Activated CD8-positive, alpha-beta memory T cell treated with anti-CD3 and anti-CD28 coated beads for 36 hours (primary cell): Measurements from ENCODE around the gene KIAA0930. TPM values are rescaled to one million over a fixed set of nuclear protein-coding genes. Genes with fewer than 3 reads are reported as not detected.

Experiments
- CTCF ChIA-PET: fragments of 350-600 bp; sonication (Branson Sonifier 250); formaldehyde crosslinking; loops from one replicate; lab custom pipeline; 2021; ENCODE audit warnings: antibody characterized with exemption; lab: Charles Lee
- POLR2A ChIA-PET: fragments of 350-600 bp; sonication (Branson Sonifier 250); formaldehyde crosslinking; loops from one replicate; lab custom pipeline; 2021; ENCODE audit warnings: antibody characterized with exemption; lab: Charles Lee
- total RNA-seq, 2 experiments: library from RNA; stranded (reverse); gene quantifications; one replicate each; pipeline ENCODE4 v1.2.3, GENCODE V29; 2021

The KIAA0930 gene
- total RNA-seq, 2 experiments from 2014 or later, result 38.1 to 41.3 TPM

DNA sequence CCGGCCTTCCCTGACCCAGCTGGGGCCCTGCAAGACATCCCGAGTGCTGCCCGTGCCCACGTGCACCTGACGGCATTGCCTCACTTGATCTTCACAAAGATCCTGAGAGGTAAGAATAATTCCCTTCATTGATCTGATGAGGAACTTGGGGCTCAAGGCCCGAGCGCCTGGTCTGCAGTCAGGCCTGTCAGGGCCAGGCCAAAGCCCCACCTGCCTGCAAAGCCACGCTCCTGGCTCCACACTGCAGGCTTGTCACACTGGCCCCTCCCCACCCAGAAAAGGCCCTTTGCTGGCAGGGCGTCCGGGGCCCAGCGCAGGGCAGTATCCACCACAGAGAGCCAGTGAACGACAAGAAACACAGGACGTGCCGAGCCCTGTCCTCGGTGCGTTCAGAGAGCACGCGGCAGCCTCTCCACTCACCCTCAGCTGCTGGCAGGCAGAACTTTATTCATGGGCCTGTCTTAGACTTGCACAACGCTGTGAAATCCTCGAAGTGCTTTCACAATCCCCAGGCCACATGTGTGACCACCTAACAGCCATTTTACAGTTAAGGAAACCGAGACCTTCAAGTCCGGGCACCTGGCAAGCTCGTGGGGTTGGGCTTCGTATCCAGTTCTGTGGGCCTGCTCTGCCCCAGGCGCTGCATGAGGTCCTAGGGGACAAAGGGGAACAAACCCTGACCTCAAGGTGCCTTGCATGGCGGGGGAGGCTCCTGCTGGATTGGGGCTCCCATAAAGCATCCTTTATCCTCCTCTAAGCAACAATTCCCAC, 14.8 kb downstream of the KIAA0930 start:
- ChIA-PET CTCF (no interaction called here), POLR2A (no interaction called here)

DNA sequence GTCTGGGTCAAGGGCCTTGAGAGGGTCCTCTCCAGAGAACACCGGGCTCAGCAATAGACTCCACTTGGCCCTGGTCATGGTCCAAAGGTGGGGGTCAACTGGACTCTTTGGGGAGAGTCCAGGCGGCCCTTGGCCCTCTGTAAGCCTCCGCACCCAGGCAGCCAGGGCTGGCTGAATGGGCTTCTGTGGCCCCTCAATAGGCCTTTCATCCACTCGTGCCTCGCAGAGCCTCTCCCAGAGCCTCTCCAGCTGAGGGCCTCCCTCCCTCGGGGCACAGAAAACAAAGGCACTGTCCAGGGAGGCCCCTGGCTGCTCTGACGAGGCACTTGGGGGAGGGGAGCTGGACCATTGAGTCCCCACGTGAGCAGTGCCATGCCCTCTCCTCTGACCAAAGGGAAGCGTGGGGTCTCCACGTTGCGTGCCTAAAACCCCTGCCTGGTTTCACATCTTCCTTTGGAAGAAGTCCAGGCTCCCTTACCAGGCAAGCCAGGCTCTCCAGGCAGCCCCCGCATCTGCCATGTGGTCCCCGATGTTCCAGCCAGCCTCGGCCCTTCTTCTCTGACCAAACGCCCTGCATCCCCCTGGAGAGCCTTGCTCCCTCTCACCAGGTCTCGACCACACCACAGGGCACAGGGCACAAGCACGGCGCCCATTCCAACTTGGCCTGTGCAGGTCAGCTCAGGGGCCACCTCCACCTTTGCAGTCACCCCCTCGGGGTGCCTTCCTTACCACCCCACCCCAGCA, 15.5 kb downstream of the KIAA0930 start:
- POLR2A ChIA-PET, result no interaction called here
- CTCF ChIA-PET, result no interaction called here

DNA sequence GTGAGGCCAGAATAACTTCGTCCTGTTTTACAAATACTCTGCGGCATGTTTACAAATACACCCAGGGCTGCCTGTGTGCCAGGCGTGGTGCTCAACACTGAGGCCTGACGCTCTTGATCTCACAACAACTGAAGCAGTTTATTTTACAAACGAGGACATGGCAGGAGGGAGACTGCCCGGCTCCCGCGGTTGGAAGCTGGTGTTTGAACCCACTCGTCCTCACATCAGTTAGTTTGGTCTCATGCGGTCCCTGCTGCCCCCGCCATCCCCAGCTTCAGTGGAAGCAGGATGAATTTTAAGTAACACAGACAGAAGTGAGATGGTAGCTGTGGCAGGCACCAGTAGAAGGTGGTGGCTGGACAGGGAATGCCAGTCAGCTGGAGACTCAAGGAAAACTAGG, 16.4 kb downstream of the KIAA0930 start:
- CTCF ChIA-PET, result no interaction called here
- POLR2A ChIA-PET, result no interaction called here

DNA sequence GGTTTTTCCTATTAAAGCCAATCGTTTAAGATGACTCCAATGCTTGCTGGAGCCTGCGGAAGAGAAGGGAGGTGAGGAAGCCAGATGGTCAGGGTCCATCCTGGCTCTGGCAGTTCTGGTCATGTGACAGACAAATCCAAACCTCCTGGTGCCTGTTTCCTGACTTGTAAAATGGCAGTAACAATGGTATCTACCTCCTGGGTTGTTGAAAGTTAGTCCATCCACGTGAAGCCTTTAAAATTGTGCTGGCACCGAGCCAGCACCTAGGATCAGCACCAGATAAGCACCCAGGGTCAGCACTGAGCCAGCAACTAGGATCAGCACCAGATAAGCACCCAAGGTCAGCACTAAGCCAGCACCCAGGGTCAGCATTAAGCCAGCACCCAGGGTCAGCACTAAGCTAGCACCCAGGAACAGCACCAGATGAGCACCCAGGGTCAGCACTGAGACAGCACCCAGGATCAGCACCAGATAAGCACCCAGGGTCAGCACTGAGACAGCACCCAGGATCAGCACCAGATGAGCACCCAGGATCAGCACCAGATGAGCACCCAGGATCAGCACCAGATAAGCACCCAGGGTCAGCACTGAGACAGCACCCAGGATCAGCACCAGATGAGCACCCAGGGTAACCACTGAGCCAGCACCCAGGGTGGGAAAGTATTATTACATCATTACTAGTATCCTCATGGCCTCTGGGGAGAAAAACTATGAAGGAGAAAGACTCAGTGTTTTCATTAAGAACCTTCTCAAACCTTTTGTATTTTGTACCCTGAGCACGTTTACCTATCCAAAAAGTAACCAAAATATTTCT, 17.2 kb downstream of the KIAA0930 start:
- CTCF ChIA-PET, result no interaction called here
- POLR2A ChIA-PET, result no interaction called here

DNA sequence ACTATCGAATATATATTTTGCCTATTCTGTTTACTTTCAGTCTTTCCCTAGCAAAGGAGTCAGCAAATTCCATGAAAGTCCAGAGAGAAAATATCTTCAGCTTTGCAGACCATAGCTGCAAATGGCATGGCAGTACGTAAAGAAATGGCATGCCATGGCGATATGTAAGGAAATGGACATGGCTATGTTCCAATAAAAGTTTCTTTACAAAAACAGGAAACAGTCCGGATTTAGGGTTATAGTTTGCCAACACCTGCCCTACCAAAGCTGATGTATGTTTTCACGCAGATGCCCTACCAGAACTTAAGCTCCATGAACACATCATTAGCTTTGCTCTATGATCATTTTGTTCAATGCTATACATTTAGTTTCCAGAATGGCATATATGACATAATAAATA, 19.5 kb downstream of the KIAA0930 start:
- ChIA-PET POLR2A (no interaction called here), CTCF (interaction anchor here (0.6 to 1.9 kb wide), 2 partner anchors 12 to 58 kb away, joined by 3 to 7 read pairs; no protein-coding TSS in a partner anchor)

DNA sequence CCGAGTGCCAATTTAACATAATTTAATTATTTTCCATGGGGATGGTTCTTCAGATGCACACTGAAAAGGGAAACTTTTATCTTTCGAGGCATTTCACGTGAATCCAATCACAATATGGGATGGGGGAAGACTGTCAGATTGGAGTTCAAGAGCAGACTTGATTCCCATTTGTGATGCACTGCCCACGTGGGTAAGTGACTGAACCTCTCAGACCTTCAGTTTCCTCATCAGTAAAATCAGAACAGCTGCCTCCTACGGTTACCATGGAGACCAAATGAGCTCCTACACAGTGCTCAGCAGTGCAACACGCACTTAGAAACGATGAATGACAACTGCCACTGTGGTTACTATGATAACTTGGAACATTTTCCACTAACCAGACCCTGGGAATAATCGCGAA, 21.7 kb downstream of the KIAA0930 start:
- ChIA-PET POLR2A (no interaction called here), CTCF (no interaction called here)

DNA sequence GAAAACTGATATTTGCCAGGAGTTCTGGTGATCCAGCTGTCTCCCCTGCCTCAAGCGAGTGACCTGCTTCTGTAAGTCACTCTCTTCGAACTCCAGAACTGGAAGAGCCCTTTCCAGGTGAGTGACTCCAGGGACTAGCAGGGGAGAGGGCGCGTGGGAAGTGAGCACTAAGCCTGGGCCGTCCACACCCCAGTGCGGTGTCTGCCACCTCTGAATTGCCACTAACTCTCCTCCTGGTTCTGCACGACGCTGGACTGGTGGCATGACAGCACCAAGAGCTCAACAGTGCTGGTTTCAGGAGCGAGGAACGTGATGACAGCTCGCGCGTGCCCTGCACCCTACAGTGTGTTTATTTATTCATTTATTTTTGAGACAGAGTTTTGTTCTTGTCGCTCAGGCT, 22.9 kb downstream of the KIAA0930 start:
- CTCF ChIA-PET, result no interaction called here
- POLR2A ChIA-PET, result no interaction called here

DNA sequence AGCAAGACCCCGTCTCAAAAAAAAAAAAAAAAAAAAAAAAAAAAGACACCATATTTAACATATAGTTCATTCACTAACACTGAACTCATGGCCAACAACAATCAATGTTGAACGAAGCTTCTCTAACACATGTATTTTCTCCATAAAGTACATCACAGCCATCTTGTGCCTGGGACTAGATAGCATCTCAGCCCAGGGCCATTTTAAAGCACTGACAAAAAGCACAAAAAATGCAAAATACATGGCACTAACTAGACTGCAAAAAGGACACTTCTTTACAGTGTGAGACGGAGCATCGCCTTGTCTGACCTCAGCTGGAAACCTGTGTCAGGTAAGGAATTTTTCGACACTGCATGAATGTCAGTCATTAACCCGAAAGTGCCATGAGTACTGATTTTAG, 23.3 kb downstream of the KIAA0930 start:
- ChIA-PET POLR2A (no interaction called here), CTCF (interaction anchor here (0.8 kb wide), 1 partner anchor 9 kb away, joined by 3 read pairs; no protein-coding TSS in a partner anchor)

DNA sequence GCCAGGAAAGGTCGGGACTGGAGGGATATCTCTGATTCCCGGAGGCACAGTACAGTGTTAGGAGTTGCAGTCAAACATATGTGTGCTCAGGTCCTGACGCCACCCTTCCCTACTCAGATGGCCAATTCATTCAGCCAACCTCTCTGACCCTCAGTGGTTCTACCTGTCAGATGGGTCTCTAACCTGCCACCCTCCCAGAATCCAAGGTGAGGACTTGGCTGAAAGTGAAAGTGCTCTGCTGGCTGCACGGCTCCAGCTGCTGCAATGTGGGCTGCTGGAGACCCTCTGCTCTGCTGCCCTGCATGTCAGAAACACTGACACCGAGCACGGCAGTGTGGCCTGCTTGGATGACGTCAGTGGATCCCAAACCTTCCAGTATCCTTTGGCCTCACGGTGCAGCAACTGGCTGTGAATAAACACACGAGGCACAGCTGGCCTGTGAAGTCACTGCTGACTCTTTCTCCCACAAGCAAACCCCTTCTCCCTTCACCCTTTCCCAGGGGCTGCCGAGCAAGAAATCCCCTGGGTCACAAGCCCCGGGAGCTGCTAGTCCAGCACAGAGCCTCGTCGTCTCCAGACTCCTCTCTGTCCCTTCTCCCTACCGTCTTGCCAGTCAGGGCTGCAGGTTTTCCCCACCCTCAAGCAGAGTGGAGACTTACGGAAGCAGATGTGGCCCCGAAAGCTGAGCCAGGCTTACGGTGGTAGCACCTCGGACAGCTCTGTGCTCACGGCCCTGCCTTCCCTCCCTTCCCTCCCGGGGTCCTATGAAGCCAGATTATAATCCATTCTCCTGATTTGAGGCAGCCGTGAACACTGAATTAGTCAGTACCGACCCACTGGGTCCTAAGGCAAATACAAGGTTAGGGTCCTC, 24.3 kb downstream of the KIAA0930 start:
- CTCF ChIA-PET, result interaction anchor here (0.8 kb wide), 1 partner anchor 8 kb away, joined by 3 read pairs; no protein-coding TSS in a partner anchor
- POLR2A ChIA-PET, result no interaction called here

DNA sequence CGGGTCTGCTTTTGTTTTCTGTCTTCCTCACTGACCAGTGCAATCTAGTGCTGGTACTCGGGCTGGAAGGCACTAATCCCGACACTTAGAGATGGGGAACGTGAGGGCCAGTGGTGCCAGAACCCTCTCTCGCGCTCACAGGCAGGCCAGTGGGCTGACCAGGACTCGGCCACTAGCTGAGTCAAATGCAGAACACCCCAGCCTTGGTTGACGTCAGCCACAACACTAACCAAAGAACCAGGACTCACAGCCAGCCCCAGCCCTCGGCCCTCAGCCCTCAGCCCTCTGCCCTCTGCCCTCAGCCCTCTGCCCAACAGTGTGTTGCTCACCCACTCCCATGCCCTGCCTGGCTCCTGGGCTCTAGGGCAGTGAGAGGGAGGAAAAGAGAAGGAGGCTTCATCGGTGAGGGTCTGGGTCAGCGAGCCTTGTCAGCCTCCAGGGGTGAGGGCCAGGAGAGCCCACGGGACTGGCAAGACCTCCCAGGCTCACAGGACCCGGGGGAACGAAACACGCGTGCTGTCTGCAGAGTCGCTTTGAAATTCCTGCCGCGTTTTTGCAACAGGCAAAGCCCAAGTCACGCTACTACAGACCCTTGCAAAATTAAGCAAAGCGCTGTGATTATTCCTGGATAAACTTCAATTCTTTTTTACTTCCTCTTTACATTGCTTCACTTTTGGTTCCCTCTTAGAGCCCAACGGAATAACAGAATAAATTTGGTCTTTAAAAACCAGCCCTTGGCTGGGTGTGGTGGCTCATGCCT, 27.5 kb downstream of the KIAA0930 start:
- ChIA-PET CTCF (no interaction called here), POLR2A (no interaction called here)

DNA sequence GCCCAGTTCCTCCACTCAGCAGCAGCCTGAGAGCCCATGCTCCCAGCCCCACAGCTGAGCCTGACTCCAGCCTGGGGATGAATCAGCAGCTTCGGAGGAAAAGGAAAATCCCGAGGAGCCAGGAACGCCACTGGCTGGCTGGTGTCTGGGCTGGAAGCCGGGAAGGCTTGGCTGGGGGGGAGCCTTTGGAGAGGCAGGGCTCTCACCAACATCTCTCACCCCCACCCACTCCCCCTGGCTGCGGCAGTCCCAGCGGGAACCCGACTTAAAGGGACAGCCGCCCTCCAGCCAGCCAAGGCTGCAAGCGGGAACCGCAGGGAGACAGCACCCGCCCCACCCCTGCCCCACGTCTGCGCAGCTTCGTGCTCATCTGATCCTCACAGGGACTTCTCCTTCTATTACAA, 28.4 kb downstream of the KIAA0930 start:
- CTCF ChIA-PET, result no interaction called here

DNA sequence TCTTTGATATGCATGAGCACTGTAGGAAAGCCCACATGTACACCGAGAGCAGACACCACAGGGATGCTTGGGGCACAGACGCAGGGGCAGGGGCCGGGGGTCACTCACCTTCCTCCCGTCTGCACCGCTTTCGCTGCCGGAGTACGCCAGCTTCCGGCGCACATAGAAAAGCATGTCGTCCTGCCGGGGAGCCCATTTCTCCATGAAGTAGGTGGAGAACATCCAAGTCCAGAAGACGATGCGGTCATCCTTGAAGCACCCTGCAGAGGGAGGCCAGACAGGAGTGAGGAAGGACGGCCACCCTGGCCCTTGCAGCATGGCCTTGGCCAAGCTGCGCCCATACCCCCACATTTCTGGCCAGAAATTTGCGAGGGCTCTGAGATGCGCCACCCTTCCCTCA, 28.8 kb downstream of the KIAA0930 start:
- ChIA-PET CTCF (no interaction called here), POLR2A (no interaction called here)

More for the DNA sequence above, 28.4 kb downstream of the KIAA0930 start:
- POLR2A ChIA-PET, result no interaction called here

DNA sequence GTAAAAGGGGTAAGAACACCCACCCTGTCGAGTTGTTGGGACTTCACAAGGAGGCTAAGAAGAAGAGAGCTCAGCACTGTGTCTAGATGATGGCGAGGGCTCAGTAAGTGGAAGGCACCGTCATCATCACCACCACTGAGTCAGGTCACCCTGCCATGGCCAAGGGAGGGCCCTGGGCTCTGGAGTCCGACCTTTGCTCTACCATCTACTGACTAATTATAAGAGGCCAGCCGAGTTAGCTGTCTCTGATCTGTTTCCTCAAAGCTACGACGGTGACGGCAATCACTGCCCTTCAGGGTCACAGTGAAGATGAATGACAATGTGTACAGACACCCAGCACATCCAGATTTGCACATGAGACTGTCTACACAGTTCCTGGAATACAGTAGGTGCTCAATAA, 29.3 kb downstream of the KIAA0930 start:
- ChIA-PET CTCF (interaction anchor here (1.4 kb wide), 1 partner anchor 48 kb away, joined by 3 read pairs; the partner anchor contains the start of gene NUP50), POLR2A (no interaction called here)

DNA sequence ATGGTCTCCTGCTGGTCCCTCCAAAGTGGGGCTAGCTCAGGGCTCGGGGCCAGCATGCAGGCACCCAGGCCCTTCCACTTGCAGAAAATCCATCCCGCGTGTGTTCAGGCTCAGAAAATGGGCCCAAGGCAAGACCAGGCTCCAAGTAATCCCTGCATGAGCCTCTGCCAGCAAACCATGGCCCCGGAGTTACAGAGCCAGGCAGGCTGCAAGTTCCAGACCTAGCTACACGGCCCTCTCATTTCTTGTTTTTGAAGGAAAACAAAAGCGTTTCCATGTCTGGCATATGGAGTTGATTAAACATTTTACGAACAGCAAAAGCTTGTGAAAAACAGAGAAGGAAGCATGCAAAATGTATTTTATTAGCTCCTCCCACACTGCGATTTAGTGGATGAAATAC, 29.7 kb downstream of the KIAA0930 start:
- CTCF ChIA-PET, result interaction anchor here (1.4 kb wide), 1 partner anchor 47 kb away, joined by 3 read pairs; the partner anchor contains the start of gene NUP50
- POLR2A ChIA-PET, result no interaction called here

DNA sequence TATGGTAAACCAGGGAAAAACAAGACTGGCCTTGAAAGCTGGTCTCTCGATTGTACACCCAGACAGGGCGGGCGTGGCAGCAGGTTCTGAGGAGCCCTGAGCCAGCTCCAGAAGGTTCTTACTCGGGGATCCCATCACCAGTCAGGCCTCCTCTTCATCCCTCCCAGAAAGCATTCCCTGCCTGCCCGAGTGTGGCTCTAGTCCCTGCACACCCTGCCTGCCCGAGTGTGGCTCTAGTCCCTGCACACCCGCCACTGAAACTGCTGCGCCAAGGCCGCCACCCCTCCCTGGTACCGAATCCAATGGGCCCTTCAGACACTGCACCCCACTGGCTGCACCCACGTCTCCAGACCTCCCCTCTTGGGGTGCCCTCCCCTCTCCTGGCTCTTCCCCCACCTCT, 30.1 kb downstream of the KIAA0930 start:
- CTCF ChIA-PET, result interaction anchor here (1.4 kb wide), 1 partner anchor 47 kb away, joined by 3 read pairs; the partner anchor contains the start of gene NUP50
- POLR2A ChIA-PET, result no interaction called here

DNA sequence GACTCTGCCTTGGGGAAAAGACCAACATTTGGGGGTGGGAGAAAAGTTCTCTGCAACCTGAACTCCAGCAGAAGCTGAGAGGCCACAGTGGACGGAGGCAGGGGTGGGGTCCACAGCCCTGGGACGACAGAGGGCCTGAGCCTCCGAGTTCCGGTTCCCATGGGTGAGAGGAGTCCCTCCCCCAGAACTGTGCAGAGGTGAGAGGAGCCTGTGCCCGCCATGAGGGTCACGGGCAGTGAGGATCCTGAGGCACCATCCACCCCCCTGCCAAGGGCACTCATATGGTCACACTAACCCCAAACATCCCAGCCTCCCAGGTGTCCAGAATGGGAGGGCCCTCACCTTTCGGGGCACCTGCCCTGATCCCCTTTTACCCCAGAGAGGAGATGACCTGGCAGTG, 30.5 kb downstream of the KIAA0930 start:
- ChIA-PET POLR2A (no interaction called here), CTCF (interaction anchor here (1.4 kb wide), 1 partner anchor 46 kb away, joined by 3 read pairs; the partner anchor contains the start of gene NUP50)

DNA sequence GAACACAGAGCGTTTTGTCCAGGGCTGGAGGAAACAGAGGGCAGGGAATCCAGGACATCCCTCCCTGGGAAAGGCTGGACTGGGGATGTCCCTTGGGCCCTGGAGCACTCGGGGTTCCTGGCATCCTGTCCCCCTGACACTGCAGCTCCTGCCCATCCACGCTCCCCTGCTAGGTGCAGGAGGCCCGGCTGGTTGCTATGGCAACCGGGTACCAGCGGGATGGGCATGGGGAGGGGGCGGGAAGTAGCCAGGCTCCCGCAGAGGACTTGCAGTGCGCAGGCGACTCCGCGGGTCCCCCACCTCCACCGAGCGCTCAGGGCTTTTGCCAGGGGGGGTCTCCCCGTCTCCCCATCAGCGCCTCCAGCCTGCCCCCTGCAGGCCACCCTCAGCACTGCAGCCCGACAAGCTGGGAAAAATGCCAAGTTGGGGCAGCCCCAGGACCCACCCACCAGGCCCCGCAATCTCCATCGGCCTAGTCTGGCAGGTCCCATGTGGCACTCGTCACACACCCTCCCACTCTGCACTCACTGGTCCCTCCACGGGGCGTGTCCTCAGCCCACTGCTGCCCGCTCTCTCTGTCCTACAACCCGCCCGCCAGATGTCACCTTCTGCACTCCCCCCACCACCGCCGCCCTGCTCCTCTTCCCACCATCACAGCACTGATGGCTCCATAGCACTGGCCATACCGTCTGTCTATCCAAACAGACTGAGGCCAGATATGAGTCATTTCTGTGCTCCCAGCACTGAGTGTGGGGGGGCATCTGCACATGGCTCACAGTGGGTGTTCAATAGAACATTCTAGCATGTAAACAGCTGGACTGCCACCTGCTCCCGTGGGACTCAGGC, 31.5 kb downstream of the KIAA0930 start:
- POLR2A ChIA-PET, result no interaction called here
- CTCF ChIA-PET, result interaction anchor here (0.7 to 1.7 kb wide), 6 partner anchors 8 to 479 kb away, joined by 3 to 7 read pairs (median 3); no protein-coding TSS in a partner anchor
